Measurements from ENCODE around the gene MSL2.
"Not testable (repeated sequence)": the region's sequence is repeated elsewhere in the genome, so short reads cannot be mapped to it uniquely, and the experiment has no call there.

MSL2 gene

DNA sequence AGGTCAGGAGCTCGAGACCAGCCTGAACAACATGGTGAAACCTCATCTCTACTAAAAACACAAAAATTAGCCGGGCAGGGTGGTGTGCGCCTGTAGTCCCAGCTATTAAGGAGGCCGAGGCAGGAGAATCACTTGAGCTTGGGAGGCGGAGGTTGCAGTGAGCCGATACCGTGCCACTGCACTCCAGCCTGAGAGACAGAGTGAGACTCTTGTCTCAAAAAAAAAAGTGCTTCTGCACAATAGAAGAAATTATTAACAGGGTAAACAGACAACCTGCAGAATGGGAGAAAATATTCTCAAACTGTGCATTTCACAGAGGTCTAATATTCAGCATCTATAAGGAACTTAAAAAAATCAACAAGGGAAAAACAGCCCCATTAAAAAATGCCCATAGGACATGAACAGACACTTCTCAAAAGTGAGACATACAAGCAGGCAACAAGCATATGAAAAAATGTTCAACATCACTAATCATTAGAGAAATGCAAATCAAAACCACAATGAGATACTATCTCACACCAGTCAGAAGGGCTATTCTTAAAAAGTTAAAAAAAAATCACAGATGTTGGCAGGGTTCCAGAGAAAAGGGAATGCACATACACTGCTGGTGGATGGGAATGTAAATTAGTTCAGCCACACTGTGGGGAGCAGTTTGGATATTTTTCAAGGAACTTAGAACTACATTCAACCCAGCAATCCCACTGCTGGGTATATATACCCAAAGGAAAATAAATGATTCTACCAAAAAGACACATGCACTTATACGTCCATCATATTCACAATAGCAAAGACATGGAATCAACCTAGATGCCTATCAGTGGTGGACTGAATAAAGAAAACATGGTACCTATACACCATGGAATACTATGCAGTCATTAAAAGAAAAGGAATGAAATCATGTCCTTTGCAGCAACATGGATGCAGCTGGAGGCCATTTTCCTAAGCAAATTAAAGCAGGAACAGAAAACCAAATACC, 75.5 kb downstream of the MSL2 start:
- H3K4me3 ChIP-seq (ENCODE audit: low read depth, low read length): no peak overlapping the region
- TF ChIP-seq, protein P1, sequence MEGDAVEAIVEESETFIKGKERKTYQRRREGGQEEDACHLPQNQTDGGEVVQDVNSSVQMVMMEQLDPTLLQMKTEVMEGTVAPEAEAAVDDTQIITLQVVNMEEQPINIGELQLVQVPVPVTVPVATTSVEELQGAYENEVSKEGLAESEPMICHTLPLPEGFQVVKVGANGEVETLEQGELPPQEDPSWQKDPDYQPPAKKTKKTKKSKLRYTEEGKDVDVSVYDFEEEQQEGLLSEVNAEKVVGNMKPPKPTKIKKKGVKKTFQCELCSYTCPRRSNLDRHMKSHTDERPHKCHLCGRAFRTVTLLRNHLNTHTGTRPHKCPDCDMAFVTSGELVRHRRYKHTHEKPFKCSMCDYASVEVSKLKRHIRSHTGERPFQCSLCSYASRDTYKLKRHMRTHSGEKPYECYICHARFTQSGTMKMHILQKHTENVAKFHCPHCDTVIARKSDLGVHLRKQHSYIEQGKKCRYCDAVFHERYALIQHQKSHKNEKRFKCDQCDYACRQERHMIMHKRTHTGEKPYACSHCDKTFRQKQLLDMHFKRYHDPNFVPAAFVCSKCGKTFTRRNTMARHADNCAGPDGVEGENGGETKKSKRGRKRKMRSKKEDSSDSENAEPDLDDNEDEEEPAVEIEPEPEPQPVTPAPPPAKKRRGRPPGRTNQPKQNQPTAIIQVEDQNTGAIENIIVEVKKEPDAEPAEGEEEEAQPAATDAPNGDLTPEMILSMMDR (IDR thresholded peaks at IDR 0.05; ENCODE audit: borderline replicate concordance, insufficient read depth, low read depth, low read length): no peak

DNA sequence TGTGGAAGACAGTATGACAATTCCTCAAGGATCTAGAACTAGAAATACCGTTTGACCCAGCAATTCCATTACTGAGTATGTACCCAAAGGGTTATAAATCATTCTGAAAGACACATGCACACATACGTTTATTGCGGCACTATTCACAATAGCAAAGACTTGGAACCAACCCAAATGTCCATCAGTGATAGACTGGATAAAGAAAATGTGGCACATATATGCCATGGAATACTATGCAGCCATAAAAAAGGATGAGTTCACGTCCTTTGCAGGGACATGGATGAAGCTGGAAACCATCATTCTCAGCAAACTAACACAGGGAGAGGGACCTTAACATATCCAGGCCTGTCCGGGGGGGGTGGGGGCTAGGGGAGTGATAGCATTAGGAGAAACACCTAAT, 76.4 kb downstream of the MSL2 start:
- H3K4me3 ChIP-seq (ENCODE audit: low read depth, low read length): not testable (repeated sequence)

DNA sequence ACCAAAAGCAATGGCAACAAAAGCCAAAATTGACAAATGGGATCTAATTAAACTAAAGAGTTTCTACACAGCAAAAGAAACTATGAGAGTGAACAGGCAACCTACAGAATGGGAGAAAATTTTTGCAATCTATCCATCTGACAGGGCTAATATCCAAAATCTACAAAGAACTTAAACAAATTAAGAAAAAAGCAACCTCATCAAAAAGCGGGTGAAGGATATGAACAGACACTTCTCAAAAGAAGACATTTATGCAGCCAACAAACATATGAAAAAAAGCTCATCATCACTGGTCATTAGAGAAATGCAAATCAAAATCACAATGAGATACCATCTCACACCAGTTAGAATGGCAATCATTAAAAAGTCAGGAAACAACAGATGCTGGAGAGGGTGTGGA, 76.8 kb downstream of the MSL2 start:
- not testable (repeated sequence) for H3K4me3 ChIP-seq (ENCODE audit: low read depth, low read length)

DNA sequence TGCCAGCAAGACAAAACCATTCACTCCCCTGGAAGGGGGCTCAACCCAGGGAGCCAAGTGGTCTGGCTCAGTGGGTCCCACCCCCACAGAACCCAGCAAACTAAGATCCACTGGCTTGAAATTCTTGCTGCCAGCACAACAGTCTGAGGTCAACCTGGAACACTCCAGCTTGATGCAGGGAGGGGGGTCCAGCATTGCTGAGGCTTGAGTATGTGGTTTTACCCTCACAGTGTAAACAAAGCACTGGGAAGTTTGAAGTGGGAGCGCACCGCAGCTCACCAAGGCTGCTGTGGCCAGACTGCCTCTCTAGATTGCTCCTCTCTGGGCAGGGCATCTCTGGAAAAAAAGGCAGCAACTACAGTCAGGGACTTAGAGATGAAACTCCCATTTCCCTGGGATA, 81.7 kb downstream of the MSL2 start:
- no peak overlapping the region for H3K4me3 ChIP-seq (ENCODE audit: low read depth, low read length)
- TF ChIP-seq, protein P1 (IDR thresholded peaks at IDR 0.05; ENCODE audit: borderline replicate concordance, insufficient read depth, low read depth, low read length): no peak

DNA sequence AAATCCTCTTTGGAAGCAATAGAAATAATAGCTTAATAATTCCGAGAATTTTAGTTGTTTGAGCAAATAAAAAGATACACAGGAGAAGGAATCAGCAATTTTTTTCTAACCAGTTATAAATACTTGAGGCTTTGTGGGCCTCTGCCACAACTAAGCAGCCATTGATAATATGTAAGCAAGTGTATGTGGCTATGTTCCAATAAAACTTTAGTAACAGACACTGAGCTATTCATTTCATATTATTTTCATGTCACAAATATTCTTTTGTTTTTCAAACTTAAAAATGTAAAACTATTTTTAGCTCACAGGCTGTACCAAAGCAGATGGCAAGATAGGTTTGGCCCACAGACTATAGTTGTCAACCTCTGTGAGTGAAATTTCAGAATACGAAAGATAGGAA, 85.7 kb downstream of the MSL2 start:
- TF ChIP-seq, protein P1 (IDR thresholded peaks at IDR 0.05; ENCODE audit: borderline replicate concordance, insufficient read depth, low read depth, low read length): no peak
- H3K4me3 ChIP-seq (ENCODE audit: low read depth, low read length): no peak overlapping the region

DNA sequence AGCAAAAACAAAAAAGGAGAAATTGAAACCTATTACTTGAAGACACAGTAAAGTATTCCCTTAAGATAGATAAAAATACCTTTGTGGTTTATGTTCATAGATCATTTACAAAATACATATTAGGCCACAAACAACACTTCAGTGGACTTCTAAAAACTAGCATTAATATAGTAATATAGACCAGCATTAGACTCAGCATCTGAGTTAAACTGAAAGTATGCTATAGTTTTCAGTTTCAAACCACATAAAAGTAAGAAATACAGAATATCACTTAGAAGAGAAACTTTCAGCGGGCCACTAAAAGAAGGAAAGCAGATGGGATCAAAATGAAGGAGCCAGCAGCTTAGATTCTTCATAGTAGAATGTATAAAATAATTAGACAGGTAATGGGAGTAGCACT, 86.6 kb downstream of the MSL2 start:
- TF ChIP-seq, protein P1 (IDR thresholded peaks at IDR 0.05; ENCODE audit: borderline replicate concordance, insufficient read depth, low read depth, low read length): no peak
- no peak overlapping the region for H3K4me3 ChIP-seq (ENCODE audit: low read depth, low read length)

DNA sequence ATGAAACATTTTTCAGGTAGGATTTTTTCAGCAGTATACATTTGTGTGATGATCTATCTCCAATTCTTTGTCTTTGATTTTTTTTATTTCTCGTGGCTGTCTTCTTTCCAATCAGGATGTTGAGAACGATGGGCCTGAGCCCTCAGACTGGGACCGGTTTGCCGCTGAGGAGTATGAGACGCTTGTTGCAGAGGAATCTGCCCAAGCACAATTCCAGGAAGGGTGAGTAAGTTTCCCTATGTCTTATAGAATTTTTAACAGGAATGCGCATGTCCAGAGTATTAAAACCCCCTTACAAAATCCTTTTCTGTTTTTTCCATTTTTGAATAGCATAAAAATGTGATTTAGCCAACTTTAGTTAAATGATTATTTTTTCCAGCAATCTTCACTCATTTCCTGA, 90.0 kb downstream of the MSL2 start:
- no peak overlapping the region for H3K4me3 ChIP-seq (ENCODE audit: low read depth, low read length)

DNA sequence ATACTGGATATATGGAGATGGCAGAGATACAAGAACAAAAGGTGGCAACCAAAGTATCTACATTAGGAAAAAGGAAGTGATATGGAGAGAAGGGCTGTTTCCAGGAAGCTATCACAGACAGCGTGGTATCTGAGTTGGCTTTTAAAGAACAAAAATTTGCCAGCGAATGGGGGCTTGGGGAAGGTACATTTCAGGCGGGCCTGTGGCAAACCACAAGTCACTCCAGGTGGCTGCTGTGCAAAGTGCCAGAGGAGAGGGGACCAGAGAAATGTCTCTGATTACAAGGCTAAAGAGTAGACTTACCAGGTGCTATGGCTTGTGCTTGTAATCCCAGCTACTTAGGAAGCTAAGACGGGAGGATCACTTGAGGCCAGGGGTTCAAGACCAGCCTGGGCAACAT, 91.1 kb downstream of the MSL2 start:
- TF ChIP-seq, protein P1 (IDR thresholded peaks at IDR 0.05; ENCODE audit: borderline replicate concordance, insufficient read depth, low read depth, low read length): no peak
- no peak overlapping the region for H3K4me3 ChIP-seq (ENCODE audit: low read depth, low read length)

More for the DNA sequence above, 90.0 kb downstream of the MSL2 start:
- TF ChIP-seq, protein P1 (IDR thresholded peaks at IDR 0.05; ENCODE audit: borderline replicate concordance, insufficient read depth, low read depth, low read length): no peak
